ENCODE results near the gene AGPAT2.

- TF ChIP-seq CTCF (IDR thresholded peaks at IDR 0.05) (no peak), POLR2A (IDR thresholded peaks at IDR 0.05) (no peak)
These were observed 62.9 kb downstream of the AGPAT2 start for GRCh38 chr9:136624184-136624951.

Data from body of pancreas (tissue), 4 donors.